Measurements from ENCODE around the gene SNAPC4. TPM values are rescaled to one million over a fixed set of nuclear protein-coding genes. Genes with fewer than 3 reads are reported as not detected.

SNAPC4 gene
- total RNA-seq, 3 donors from 2014 or later: 7.4 to 7.6 (median 7.6) TPM

DNA sequence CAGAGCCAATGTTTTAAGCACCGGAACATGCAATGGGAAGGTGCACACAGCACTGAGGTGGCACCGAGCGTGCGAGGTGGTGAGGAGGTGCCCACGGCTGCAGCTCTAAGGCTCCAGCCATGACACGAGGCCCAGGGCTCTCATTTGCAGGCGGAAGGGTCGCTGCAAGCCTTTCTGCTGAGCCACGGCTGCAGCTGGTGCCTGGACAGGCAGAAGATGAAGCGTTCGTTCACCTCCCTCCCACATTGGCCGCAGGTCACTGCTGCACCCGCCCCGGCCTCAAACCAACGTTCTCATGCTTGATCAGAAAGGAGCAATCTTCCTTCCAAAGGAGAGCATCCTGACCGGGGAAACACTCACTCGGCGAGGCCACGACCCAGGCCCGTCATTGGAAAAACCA lies 44.1 kb upstream of the SNAPC4 start:
- H3K4me3 ChIP-seq: no peak overlapping the region
- intact Hi-C loops (cut with DNase I, micrococcal nuclease): no loop called here
- H3K9me3 ChIP-seq: no peaks in the 10 kb centered on the region
- H3K36me3 ChIP-seq (ENCODE audit: low read depth): peaks cover 8% of the 10 kb centered on the region
- ATAC-seq (no peak), DNase-seq (no peak)
- TF ChIP-seq, protein P1, sequence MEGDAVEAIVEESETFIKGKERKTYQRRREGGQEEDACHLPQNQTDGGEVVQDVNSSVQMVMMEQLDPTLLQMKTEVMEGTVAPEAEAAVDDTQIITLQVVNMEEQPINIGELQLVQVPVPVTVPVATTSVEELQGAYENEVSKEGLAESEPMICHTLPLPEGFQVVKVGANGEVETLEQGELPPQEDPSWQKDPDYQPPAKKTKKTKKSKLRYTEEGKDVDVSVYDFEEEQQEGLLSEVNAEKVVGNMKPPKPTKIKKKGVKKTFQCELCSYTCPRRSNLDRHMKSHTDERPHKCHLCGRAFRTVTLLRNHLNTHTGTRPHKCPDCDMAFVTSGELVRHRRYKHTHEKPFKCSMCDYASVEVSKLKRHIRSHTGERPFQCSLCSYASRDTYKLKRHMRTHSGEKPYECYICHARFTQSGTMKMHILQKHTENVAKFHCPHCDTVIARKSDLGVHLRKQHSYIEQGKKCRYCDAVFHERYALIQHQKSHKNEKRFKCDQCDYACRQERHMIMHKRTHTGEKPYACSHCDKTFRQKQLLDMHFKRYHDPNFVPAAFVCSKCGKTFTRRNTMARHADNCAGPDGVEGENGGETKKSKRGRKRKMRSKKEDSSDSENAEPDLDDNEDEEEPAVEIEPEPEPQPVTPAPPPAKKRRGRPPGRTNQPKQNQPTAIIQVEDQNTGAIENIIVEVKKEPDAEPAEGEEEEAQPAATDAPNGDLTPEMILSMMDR (IDR thresholded peaks at IDR 0.05): no peak
- peaks cover 2% of the 10 kb centered on the region for H3K4me1 ChIP-seq (ENCODE audit: low read depth)

DNA sequence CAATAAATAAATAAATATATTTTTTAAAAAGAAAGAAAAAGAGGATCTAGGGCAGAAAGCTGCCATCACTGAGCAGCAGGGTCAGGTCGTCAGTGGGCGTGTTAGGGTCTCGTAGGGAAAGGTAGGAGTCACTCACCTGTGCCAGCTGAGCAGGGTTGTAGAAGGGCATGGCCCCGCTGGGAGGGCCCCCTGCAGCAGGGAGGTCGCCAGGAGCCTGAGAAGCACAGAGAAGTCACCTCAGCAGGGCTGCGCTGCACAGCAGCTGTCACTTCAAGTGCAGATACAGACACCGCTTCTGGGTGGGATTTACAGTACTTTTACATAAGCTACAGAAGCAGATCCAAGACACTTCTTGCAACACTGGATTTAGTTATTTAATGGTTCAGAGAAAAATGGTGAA lies 43.7 kb upstream of the SNAPC4 start:
- DNase-seq (no peak), ATAC-seq (no peak)
- Histone ChIP-seq H3K4me3 (no peak overlapping the region), H3K9me3 (no peaks in the 10 kb centered on the region), H3K36me3 (ENCODE audit: low read depth) (peaks cover 6% of the 10 kb centered on the region), H3K4me1 (ENCODE audit: low read depth) (peaks cover 2% of the 10 kb centered on the region)
- TF ChIP-seq, protein P1 (IDR thresholded peaks at IDR 0.05): no peak
- intact Hi-C loops (cut with DNase I, micrococcal nuclease): no loop called here

DNA sequence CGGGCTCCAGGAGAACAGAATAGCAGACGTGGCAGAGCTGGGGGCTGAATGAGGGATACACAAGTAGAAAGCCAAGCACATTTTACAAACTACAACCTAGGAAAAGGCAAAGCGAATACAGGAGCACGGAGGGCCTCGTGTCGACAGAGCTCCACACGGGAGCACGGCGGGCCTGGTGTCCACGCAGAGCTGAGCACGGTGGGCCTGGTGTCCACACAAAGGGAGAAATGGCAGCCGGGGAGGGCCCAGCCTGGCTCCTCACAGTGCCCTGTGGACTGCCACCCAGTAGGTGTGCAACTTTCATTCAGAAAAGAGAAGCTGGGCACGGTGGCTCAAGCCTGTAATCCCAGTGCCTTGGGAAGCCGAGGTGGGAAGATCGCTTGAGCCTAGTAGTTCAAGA lies 43.1 kb upstream of the SNAPC4 start:
- H3K4me1 ChIP-seq (ENCODE audit: low read depth): peaks cover 5% of the 10 kb centered on the region
- ATAC-seq (no peak), DNase-seq (no peak)
- intact Hi-C loops (cut with DNase I, micrococcal nuclease): no loop called here
- H3K9me3 ChIP-seq: no peaks in the 10 kb centered on the region
- H3K36me3 ChIP-seq (ENCODE audit: low read depth): peaks cover 6% of the 10 kb centered on the region
- TF ChIP-seq, protein P1 (IDR thresholded peaks at IDR 0.05): no peak
- H3K4me3 ChIP-seq: no peak overlapping the region

DNA sequence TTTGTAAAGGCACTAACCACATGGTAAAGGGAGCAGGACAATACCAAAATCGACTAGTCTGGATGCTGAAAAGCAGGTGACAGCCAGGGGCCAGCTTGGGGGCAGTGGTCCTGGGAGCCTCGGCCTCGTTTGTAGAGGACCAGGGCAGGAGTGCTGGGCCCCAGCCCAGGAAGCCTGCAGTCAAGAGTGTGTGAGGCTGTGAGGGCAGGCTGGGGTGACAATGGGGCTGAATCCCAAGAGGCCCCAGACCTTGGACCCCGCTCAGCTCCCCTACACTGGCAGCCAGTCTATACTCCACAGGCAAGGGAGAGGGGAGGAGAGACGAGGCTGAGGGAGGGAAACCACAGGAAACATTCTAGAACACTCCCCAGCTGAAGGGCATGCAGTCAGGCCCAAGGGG lies 42.3 kb upstream of the SNAPC4 start:
- ATAC-seq (no peak), DNase-seq (no peak)
- TF ChIP-seq, protein P1 (IDR thresholded peaks at IDR 0.05): no peak
- intact Hi-C loops (cut with DNase I, micrococcal nuclease): no loop called here
- H3K9me3 ChIP-seq: no peaks in the 10 kb centered on the region
- H3K4me3 ChIP-seq: no peak overlapping the region
- H3K4me1 ChIP-seq (ENCODE audit: low read depth): peaks cover 13% of the 10 kb centered on the region
- H3K36me3 ChIP-seq (ENCODE audit: low read depth): peaks cover 6% of the 10 kb centered on the region

DNA sequence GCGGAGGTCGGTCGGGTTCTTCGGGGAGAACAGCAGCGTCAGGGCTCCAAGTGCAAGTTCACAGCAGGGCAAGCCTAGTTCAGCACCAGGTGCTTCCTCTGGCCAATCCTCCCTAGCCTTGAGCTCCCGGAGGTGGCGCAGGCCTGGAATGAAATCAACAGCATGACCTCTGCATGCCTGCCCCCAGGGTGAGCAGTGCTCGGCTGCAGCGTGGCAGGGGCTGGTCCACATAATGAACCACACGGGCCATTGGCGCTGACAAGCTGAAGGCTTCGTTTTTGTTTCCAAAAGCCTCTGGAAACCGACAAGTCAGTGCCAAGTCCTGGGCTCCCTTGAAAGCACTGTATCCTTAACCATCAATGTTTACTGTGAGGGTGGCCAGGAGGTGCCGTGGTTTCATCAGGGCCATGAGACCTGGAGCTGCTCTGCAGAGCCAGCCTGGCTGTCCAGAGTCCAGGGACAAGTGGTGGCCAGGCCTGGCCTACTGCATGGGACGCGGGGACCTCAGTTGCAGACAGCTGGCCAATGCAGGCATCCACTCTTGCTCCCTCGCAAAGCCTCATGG lies 41.8 kb upstream of the SNAPC4 start:
- ATAC-seq (no peak), DNase-seq (no peak)
- Histone ChIP-seq H3K4me1 (ENCODE audit: low read depth) (peaks cover 17% of the 10 kb centered on the region), H3K4me3 (no peak overlapping the region), H3K36me3 (ENCODE audit: low read depth) (peaks cover 6% of the 10 kb centered on the region), H3K9me3 (no peaks in the 10 kb centered on the region)
- TF ChIP-seq, protein P1 (IDR thresholded peaks at IDR 0.05): no peak
- intact Hi-C loops (cut with DNase I, micrococcal nuclease): no loop called here

DNA sequence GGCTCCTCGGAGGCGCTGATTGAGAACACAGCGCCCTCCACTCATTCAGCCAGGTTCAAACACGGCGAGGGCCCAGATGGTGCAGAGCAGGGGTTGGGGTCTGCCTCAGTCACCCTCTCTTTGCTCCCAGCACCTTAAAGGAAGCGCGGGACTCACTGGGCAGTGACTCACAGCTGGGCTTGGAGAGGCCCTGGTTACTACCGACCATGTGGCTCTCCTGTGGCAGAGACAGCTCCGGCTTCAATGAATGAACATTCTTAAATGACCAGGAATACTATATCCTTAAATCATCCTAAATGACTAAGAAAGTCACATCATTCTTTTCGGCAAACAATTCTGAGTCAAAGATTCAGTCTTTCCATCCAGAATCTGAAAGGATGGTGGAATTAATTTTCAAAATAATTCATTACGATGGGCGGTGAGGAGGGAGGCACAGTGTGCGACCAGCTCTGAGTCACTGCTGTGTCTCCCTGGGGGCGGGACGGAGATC lies 41.3 kb upstream of the SNAPC4 start:
- peaks cover 21% of the 10 kb centered on the region for H3K4me1 ChIP-seq (ENCODE audit: low read depth)
- ATAC-seq (no peak), DNase-seq (no peak)
- H3K4me3 ChIP-seq: no peak overlapping the region
- peaks cover 6% of the 10 kb centered on the region for H3K36me3 ChIP-seq (ENCODE audit: low read depth)
- intact Hi-C loops (cut with DNase I, micrococcal nuclease): no loop called here
- TF ChIP-seq, protein P1 (IDR thresholded peaks at IDR 0.05): no peak
- no peaks in the 10 kb centered on the region for H3K9me3 ChIP-seq
